ENCODE measurements around the gene TPPP2.
"Not testable (repeated sequence)": the region's sequence is repeated elsewhere in the genome, so short reads cannot be mapped to it uniquely, and the experiment has no call there.

Gene TPPP2

DNA sequence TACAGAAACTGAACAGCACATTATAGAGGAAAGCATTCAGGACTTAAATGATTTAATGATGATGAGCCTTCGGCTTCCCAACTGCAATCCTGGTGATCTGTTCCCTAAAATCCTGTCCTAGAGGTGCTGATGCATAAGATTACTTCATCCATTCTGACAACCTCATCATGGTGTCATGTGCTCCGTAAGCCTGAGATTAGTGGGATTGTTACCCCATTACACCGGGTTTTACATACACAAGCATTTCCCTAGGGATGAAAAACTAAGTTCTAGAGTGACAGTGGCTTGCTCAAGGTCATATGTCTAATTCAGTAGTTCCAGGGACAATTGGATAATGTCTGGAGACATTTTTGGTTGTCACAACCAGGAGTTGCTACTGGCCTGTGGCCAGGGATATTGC lies 7.1 kb downstream of the TPPP2 start:
- no peak for DNase-seq (ENCODE audit: low spot score)

DNA sequence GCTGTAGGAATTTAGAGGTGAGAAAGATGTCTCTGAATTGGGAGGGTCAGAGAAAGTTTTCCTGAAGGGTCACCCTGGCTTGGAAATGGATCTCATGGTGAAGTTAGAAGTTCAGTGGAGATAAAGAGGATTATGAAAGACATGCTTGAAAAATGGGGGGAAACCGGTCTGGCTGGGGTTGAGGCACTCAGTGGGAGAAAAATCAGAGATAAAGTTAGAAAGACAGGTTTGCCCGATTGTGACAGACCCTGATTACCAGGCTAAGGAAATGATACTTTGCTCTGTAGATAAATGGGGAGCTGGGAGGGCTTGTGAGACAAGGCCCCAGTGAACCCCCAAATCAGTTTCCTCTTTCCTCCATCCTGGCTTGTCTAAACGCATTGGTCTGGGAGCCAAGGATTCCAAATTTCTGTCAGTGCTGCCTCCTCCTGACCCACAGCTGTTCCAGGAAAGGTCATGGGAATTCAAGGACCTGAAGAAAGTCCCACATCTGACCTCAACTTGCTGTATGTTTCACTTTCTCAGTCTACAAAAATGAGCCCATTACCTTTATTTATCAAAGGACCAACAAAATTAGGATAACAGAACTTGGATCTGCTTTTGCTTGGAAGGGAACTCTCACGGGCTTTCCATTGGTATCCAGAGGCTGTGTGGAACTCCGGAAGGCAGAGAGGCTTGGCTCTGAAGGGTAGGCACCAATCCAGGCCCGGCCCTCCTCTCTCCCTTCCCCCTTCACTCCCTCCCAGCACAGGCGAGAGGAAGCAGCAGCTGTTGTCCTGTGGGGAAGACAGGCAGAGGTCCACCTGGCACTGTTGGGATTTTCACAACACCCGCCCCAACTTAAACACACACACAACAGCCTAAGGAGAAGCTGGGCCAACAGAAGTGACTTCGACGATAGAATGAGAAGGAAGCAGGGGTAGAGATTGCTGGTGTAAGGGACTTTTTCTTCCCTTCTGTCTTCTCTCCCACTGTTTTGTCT lies 8.7 kb downstream of the TPPP2 start:
- peak; percentile 25 for DNase-seq (ENCODE audit: low spot score)

DNA sequence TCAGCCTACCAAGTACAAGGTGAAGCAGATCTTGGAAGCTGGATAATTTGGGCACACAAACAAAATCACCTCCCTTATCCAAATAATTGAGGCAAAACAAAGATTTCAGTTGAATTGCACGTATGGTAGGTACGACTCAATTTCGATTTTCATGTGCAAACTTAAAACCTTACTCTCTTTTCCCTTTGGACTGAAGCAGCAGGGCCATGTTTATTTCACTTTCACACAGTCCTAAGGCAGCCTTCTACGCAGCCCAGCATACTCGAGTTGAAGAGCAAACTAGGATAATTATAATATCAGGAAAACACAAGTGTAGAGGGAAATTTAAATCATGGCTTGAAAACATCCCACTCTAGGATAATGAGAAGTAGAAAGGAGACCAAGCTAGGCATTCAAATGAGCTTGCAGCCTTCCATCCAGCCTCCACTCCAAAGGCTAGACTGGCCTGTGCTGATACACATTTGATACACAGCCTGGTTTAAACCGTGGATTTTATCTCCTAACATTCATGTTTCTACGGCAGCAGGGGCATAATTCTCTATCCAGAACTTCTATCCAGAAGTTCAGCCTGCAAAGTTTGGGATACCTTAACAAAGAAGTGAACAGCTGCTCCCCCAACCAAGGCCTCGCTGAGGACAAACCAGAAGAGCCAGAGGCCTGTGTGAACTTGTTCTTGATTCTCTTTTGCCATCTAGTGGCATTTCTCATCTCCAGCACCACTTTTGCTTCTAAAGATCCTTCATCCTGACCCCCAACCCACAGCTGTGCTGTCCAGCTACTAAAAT lies 9.8 kb downstream of the TPPP2 start:
- DNase-seq (ENCODE audit: low spot score): peak; percentile 63

DNA sequence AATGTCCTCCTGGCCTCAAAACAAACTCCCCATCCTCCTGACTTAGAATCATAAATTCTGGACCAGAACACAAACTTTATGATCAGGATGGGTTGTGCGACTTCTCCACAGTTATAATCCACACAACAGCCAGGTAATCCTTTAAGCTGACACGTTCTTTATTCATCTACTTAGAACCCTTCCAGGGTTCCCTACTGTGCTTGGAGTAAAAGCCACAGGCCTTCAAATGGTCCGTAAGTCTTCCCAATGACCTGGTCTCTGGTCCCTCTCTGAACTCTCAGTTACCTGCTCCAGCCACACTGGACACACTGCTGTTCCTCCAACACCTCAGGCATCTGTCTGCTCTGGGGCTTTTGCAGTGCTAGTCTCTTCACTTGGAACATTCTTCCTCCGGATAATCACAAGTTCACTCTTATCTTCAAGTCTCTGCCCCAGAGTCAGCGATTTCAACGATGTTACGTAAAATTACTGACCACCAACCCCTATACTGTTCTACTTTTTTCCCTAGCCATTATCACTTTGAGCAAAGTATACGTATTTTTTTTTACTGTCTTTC lies 10.4 kb downstream of the TPPP2 start:
- no peak for DNase-seq (ENCODE audit: low spot score)

DNA sequence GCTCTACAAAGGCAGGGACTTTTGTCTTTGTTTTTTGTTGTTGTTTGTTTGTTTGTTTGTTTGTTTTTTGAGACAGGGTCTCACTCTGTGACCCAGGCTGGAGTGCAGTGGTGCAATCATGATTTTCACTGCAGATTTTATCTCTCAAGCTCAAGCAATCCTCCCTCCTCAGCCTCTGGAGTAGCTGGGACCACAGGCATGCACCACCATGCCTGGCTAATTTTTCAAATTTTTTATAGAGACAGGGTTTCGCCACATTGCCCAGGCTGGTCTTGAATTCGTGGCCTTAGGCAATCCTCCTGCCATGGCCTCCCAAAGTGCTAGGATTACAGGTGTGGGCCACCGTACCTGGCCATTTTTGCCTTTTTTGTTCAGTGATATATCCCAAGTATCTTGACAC lies 10.9 kb downstream of the TPPP2 start:
- DNase-seq (ENCODE audit: low spot score): not testable (repeated sequence)

DNA sequence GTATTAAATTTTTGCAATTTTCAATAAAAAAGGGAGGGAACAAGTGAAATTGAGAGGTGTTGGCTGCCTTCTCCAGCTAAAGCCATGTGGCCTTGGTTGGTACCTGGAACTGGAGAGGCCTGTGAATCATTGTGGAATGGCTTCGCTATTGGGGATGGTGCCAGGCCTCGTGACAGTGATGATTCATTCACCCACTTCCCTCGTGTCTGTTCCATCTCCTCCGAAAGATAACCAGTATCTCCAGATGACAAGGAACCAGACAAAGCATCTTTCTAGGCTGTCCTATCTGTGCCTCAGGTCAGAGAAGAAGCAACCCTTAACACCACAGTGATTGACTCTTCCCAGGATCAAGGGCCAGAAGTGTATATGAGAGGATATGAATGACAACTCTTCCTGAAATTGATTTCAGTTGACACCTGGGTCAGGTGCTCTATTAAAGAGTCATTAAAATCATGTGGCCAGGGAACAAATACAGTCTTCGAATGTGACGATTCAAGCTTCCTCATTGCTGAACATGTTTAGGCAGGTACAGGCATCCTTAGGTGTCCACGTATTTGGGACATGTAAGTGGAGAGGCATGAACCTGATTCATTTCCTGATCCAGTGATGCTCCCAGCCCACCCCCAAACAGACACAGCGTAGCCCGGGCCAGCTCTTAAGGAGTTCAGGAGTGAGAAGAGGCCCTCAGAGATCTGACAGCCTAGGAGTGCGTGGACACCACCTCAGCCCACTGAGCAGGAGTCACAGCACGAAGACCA lies 11.8 kb downstream of the TPPP2 start, which contains the start of gene RNASE7:
Gene RNASE7, plus strand, starts transcription at position 687 of the 758 bp plus-strand sequence. CDS start 631 bp downstream, outside the sequence.
- DNase-seq (ENCODE audit: low spot score): no peak

DNA sequence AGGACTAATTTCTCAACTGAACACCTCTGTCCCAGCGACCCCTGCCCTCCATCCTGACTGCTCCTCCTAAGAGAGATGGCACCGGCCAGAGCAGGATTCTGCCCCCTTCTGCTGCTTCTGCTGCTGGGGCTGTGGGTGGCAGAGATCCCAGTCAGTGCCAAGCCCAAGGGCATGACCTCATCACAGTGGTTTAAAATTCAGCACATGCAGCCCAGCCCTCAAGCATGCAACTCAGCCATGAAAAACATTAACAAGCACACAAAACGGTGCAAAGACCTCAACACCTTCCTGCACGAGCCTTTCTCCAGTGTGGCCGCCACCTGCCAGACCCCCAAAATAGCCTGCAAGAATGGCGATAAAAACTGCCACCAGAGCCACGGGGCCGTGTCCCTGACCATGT lies 12.9 kb downstream of the TPPP2 start:
- no peak for DNase-seq (ENCODE audit: low spot score)

DNA sequence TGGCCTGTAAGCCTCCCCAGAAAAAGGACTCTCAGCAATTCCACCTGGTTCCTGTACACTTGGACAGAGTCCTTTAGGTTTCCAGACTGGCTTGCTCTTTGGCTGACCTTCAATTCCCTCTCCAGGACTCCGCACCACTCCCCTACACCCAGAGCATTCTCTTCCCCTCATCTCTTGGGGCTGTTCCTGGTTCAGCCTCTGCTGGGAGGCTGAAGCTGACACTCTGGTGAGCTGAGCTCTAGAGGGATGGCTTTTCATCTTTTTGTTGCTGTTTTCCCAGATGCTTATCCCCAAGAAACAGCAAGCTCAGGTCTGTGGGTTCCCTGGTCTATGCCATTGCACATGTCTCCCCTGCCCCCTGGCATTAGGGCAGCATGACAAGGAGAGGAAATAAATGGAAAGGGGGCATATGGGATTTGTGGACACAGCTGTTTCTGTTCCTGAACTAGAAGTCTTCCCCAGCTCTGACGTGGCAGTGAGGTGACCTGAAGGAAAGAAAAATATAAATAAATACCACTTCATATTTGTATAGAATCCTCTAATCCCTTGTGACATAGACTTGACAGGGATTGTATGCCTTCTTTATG lies 13.5 kb downstream of the TPPP2 start:
- DNase-seq (ENCODE audit: low spot score): no peak

DNA sequence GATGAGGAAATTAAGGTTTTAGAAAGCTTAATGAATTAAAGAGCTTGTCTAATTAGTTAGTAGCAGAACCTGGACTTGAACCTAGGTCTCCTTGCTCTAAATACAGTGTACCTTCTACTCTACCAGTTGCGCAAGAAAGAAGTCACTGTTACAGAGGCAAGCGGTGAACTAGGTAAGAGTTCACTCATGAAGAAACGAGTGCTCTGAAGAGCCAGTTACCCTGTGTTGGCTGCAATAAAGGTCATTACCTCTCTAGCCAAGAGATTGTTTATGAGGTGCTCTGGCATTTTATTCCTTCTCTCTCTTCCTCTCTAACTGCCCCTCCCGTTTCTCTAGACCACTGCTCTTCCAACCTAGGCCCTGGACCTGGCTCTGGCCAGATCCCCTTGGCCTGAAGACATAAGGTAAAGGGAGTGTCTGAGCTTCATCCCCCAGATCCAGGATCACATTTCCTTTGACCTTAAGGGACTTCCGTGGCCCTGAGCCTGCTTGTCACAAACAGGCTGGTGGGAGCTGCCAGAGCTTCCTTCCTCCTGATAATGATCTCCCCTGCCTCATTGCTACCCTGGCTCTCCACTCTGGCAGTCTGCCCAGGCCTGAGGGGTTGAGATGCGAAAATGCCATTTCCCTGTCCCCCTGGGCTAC lies 14.1 kb downstream of the TPPP2 start:
- DNase-seq (ENCODE audit: low spot score): peak; percentile 69

DNA sequence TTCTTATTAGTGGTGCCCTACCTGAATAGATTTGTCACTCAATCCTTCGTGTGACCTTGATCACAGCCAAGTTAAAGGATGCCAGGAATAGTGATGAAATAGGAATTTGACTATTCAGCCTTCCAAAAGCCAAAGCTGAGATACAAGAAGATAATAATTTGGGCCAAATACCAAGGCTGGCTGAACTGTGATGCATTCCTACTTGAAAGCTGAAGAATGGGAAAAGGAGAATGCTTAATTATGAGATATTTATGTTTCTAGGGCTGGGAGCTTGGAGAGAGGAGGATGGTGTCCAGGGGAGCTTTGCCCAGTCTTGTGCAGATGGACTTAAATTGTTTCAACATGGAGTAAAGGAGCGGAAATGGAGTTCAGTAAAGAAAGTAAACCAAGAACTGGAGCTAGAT lies 17.4 kb downstream of the TPPP2 start:
- DNase-seq (ENCODE audit: low spot score): no peak

DNA sequence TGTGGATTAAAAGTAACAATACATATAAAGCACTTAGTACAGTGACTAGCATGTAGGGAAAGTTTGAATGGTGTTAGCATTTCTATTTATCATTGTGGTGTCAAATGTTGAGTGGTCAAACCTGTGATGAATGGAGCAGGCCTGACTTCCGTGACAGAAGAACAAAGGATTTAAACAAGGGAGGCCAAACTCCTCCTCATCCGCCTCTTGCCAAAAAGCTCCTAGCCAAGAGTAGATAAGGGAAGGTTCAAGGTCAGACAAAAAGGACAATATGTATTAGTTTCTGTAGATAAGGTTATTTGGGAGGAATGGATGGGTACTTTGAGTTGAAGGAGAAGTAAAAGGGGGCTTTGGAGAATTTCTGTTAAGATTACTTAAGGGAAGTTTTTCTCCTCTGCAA lies 18.6 kb downstream of the TPPP2 start:
- no peak for DNase-seq (ENCODE audit: low spot score)

DNA sequence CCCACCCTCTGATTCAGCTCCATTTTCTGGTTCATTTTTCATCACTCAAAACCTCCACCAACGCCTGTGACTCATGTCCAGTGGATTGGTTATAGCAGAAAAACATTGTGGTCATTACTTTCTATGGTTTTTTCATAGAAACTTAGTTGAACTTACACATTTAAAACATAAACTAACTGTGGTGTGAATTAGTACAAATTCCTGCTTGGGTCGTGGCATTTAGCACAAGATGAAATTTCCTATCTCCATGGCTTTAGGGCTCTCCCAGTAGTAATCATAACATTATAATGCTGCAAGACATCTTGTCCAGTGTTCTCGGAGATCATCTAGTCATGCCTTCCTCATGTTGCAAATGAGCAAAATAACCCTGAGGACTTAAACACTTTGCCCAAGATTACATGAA lies 19.3 kb downstream of the TPPP2 start:
- no peak for DNase-seq (ENCODE audit: low spot score)

DNA sequence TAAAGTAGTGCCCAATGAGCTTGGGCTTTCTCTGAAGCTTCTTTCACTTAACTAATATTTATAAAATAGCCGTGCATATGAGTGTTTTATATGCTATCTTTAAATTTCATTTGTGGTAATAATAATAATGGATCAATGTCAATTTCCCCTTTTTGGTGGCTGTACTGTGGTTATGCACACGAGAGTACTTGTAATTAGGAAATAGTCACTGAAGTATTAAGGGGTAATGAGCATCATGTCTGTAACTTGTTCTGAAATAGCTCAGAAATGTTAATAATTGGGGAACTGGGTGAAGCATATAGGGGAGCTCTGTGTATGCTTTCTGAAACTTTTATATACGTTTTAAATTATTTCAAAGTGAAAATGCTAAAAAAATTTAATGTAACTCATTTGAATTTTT lies 20.6 kb downstream of the TPPP2 start:
- DNase-seq (ENCODE audit: low spot score): no peak

DNA sequence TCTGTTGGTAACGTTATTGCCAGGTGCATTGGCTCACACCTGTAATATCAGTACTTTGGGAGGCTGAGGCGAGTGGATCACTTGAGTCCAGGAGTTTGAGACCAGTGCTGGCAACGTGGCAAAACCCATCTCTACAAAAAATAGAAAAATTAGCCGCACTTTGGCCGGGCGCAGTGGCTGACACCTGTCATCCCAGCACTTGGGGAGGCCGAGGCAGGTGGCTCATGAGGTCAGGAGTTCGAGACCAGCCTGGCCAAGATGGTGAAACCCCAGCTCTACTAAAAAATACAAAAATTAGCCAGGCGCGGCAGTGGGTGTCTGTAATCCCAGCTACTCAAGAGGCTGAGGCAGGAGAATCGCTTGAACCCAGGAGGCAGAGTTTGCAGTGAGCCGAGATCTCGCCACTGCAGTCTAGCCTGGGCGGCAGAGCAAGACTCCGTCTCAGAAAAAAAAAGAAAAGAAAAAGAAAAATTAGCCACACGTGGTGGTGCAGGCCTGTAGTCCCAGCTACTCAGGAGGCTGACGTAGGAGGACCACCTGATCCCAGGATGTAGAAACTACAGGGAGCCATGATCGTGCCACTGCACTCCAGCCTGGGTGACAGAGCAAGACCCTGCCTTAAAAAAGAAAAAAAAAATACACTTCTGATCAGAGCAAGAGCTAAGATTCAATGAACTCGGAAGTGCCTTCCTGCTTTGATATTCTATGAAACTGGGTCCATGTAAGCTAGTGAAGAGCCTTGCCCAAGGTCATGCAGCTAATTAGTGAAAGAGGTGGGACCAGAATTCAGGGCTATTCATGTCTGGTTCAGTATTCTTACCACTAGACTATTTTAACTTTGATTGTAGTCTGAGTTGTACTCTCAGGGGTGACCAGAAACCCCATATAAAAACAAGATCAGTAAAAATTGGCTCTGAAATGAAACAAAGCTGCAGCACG lies 23.4 kb downstream of the TPPP2 start:
- DNase-seq (ENCODE audit: low spot score): no peak

DNA sequence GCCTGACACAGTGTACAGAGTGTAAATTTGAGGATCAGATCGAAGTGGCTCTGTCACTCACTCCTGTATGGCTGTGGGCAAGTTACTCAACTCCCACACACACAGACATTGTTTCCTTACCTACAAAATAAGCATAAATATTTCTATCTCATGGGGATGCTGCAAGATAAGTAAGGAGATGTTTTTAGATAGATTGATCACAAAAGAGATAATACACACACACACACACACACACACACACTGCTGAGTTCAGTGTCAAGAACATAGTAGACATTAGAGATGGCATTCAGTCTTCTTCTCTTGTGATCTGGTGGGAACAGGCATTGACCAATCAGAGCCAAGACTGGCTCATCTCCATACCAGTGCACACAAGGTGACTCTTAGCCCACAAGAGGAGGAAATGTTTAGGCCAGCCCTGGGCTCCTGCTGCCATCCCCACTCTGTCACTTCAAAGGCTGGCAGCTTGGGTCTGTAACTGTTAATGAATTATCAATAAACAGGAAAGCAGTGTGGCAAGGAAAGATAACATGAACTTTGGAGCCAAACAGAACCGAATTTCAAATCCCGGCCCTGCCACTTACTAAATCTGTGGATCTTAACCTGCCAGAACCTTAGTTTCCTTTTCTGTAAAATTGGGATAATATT lies 24.2 kb downstream of the TPPP2 start:
- no peak for DNase-seq (ENCODE audit: low spot score)

DNA sequence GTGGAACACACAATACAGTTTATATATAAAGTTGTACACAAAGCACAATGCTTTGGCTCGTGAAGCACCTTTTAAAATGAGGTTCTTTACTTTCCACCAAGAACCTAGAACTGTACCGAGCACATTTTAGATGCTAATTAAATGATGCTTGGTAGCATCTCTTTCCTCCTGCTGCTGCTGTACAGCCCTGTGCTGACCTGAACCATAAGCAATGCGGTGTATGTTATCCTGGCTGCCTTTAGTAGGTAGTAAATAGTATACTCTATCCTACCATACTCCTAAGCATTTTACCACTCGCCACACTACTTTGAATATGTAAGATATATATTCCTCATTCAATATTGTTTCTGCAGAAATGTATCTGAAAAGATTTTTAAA lies 24.7 kb downstream of the TPPP2 start:
- no peak for DNase-seq (ENCODE audit: low spot score)

DNA sequence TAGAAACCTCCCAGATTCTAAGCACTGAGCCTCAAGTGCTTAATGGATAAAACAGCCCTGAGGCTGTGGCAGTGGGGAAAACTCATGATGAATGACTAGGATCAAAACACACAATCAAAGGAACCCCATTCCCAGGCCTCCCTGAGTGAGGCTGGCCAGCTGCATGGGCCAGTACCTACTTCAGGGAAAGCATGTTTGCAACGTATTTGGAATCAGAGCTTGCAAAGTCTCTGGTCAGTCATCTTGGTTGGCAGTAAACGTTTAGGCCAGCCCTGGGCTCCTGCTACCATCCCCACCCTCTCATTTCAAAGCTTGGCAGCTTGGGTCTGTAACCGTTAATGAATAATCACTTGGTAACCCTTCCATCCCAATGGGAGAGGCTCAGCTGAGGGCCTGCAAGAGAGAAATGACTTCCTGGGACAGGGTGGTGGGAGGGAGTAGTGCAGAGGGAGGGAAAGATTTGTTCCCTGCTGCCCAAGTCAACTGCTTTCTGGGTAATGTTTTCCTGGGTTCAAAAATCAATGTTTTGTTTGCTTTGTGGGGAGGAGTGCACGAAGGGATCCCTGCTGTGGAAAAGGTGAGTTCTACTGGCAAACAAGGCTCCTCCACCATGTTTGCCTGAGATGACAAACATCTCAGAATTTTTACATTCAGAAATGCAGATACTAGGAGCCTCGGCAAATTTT lies 25.6 kb downstream of the TPPP2 start:
- no peak for DNase-seq (ENCODE audit: low spot score)

DNA sequence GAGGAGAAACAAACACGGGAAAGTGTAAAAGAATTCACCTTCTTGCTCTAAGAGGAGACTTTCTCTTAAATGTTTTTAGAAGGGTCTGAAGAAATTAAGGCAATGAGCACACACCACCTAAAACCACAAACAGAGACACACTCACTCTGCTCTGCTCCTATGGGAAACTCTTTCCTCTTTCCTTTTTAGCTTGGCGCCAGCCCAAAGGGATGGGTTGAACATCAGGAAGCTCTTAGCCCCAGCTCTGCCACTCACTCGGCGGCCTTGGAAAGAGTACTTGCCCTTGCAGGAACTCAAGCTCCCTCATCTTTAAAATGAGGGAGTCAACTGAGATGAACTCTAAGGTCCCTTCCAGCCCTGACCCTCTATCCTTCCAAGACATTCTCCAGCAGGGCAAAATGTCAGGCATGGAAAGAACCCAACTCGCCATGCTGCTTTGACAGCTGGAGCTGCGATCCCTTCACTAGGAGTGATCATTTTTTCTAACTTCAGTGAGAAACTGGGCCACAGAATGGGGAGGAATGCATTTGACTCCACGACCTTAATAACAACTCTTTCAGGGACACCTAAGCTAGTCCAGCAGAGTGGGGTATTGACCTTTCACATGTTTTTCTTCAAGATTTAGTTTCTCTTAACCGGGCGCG lies 26.6 kb downstream of the TPPP2 start:
- DNase-seq (ENCODE audit: low spot score): no peak

Data from SK-N-DZ (cell line).